HCT116 (cell line): ENCODE measurements around the gene GRIK4. TPM values are rescaled to one million over a fixed set of nuclear protein-coding genes. Genes with fewer than 3 reads are reported as not detected.
"Not testable (repeated sequence)": the region's sequence is repeated elsewhere in the genome, so short reads cannot be mapped to it uniquely, and the experiment has no call there.

Experiments used
- ATAC-seq: fragments of 200-7000 bp; cut with Tn5 transposase; 2 replicates; pipeline ENCODE4 v1.9.1; 2020; ENCODE audit warnings: mild to moderate bottlenecking, moderate library complexity
- BruUV-seq: library from RNA; stranded (reverse); fragments of 400-500 nt; replicated peaks from 2 replicates; lab custom pipeline; 2021; lab: Mats Ljungman, UMichigan
- CTCF ChIA-PET: fragments of 300-600 bp; sonication (Branson Sonifier 250); formaldehyde crosslinking; loops from one replicate; lab custom pipeline; 2021; ENCODE audit warnings: antibody characterized with exemption; lab: Charles Lee
- POLR2A ChIA-PET: fragments of 300-600, 350-600 bp; sonication (Branson Sonifier 250); formaldehyde crosslinking; loops from one replicate; lab custom pipeline; 2021; ENCODE audit warnings: antibody characterized with exemption; lab: Charles Lee
- RAD21 ChIA-PET, 2 experiments: fragments of 300-600 bp; sonication (Branson Sonifier 250); formaldehyde crosslinking; loops; one replicate each; lab custom pipeline; 2023; ENCODE audit warnings: low total read pairs in 2 of 2; ENCODE audit not compliant: uncharacterized antibody in 2 of 2, unreplicated experiment in 2 of 2, low non-redundant PET in 1 of 2; lab: Charles Lee
- DNase-seq: peaks from one replicate; pipeline ENCODE4 v3.0.0-alpha.2; 2010; ENCODE audit warnings: low read depth, low spot score
- H2AFZ ChIP-seq: fragments of 200-600 bp; shearing (Covaris generic), sonication (generic); 2 replicates; pipeline ENCODE4 v1.6.1; 2017; ENCODE audit warnings: low read depth, mixed run types, mixed read lengths, antibody characterized with exemption, low read length; ENCODE audit not compliant: poor library complexity, severe bottlenecking
- H3K27ac ChIP-seq: 2 replicates; pipeline ENCODE4 v1.5.1; 2012; ENCODE audit warnings: low read depth, low read length
- H3K27me3 ChIP-seq: fragments of 200-600 bp; sonication (generic); 2 replicates; pipeline ENCODE4 v1.6.1; 2016; ENCODE audit warnings: mixed run types, low read length, mixed read lengths; ENCODE audit not compliant: insufficient read depth
- H3K36me3 ChIP-seq, 2 experiments: fragments of 200-500 bp in 1 of 2; fragments of 200-600 bp in 1 of 2; sonication (Bioruptor generic) in 1 of 2; sonication (generic) in 1 of 2; 2 replicates each; pipeline versions ENCODE4 v1.5.1 to v1.6.1; 2014 to 2016; ENCODE audit warnings: low read length in 2 of 2, inconsistent platforms in 1 of 2, mixed read lengths in 1 of 2, mixed run types in 1 of 2; ENCODE audit not compliant: insufficient read depth in 2 of 2, control insufficient read depth in 1 of 2
- H3K4me1 ChIP-seq, 2 experiments: fragments of 200-600 bp in 1 of 2; sonication (generic) in 1 of 2; 2 replicates each; pipeline versions ENCODE4 v1.5.1 to v1.6.1; 2012 to 2017; ENCODE audit warnings: low read length in 2 of 2, inconsistent platforms in 1 of 2, mild to moderate bottlenecking in 1 of 2, mixed read lengths in 1 of 2, mixed run types in 1 of 2, moderate library complexity in 1 of 2; ENCODE audit not compliant: insufficient read depth in 2 of 2, control insufficient read depth in 1 of 2
- H3K4me2 ChIP-seq: fragments of 200-600 bp; sonication (generic); 2 replicates; pipeline ENCODE4 v1.6.1; 2017; ENCODE audit warnings: mixed run types, low read length, mixed read lengths
- H3K4me3 ChIP-seq, 2 experiments: fragments of 200-600 bp in 1 of 2; sonication (generic) in 1 of 2; replicated peaks in 1 of 2; 2 replicates each; pipeline ENCODE4 v1.5.1; 2011 to 2016; ENCODE audit warnings: low read length in 2 of 2, control low read depth in 1 of 2, low read depth in 1 of 2, mild to moderate bottlenecking in 1 of 2, mixed read lengths in 1 of 2, mixed run types in 1 of 2
- H3K79me2 ChIP-seq: fragments of 200-600 bp; sonication (generic); 2 replicates; pipeline ENCODE4 v1.6.1; 2017; ENCODE audit warnings: mild to moderate bottlenecking, mixed run types, low read length, moderate library complexity, mixed read lengths; ENCODE audit not compliant: insufficient read depth
- H3K9ac ChIP-seq: fragments of 200-600 bp; sonication (generic); 2 replicates; pipeline ENCODE4 v1.6.1; 2016; ENCODE audit warnings: low read length, mixed read lengths
- H3K9me2 ChIP-seq: fragments of 200-600 bp; sonication (generic), shearing (Covaris generic); 2 replicates; pipeline ENCODE4 v1.6.1; 2017; ENCODE audit warnings: mixed run types, mild to moderate bottlenecking, moderate library complexity; ENCODE audit not compliant: insufficient read depth
- H3K9me3 ChIP-seq, 2 experiments: fragments of 200-500 bp in 1 of 2; fragments of 200-600 bp in 1 of 2; sonication (Bioruptor generic) in 1 of 2; sonication (generic) in 1 of 2; 2 replicates each; pipeline ENCODE4 v1.6.1; 2014 to 2017; ENCODE audit warnings: low read length in 2 of 2, mixed read lengths in 2 of 2, inconsistent platforms in 1 of 2, low read depth in 1 of 2, mild to moderate bottlenecking in 1 of 2, mixed run types in 1 of 2, moderate library complexity in 1 of 2; ENCODE audit not compliant: control insufficient read depth in 1 of 2, insufficient read depth in 1 of 2
- H4K20me1 ChIP-seq: fragments of 200-600 bp; sonication (generic), shearing (Covaris generic); 2 replicates; pipeline ENCODE4 v1.6.1; 2017; ENCODE audit warnings: mixed run types, mild to moderate bottlenecking, moderate library complexity; ENCODE audit not compliant: insufficient read depth
- EGR1 ChIP-seq: IDR thresholded peaks from 2 replicates; pipeline ENCODE4 v1.6.1; 2012; ENCODE audit warnings: low read depth
- ELF1 ChIP-seq: IDR thresholded peaks from 2 replicates; pipeline ENCODE4 v1.6.1; 2012; ENCODE audit warnings: low read depth, borderline replicate concordance
- EZH2 ChIP-seq: fragments of 200-600 bp; sonication (generic); IDR thresholded peaks from 2 replicates; pipeline ENCODE4 v1.6.1; 2017; ENCODE audit warnings: antibody characterized with exemption, mixed run types
- EZH2phosphoT487 ChIP-seq: fragments of 200-600 bp; IDR thresholded peaks from 2 replicates; pipeline ENCODE4 v1.6.1; 2018; ENCODE audit warnings: antibody characterized with exemption, borderline replicate concordance
- JUND ChIP-seq: IDR thresholded peaks from 2 replicates; pipeline ENCODE4 v1.6.1; 2012
- POLR2A ChIP-seq: IDR thresholded peaks from 2 replicates; pipeline ENCODE4 v1.7.0; 2011; ENCODE audit warnings: borderline replicate concordance; ENCODE audit not compliant: insufficient read depth, insufficient read length; ENCODE audit errors: extremely low read depth
- POLR2AphosphoS5 ChIP-seq: IDR thresholded peaks from 2 replicates; pipeline ENCODE4 v1.6.1; 2011; ENCODE audit warnings: mild to moderate bottlenecking, low read depth, low read length, moderate library complexity
- RAD21 ChIP-seq: IDR thresholded peaks from 2 replicates; pipeline ENCODE4 v1.6.1; 2012; ENCODE audit warnings: low read depth, mild to moderate bottlenecking
- SP1 ChIP-seq: IDR thresholded peaks from 2 replicates; pipeline ENCODE4 v1.6.1; 2012; ENCODE audit warnings: low read depth
- TCF7L2 ChIP-seq: IDR thresholded peaks from 2 replicates; pipeline ENCODE4 v1.7.0; 2011; ENCODE audit warnings: borderline replicate concordance, inconsistent platforms; ENCODE audit not compliant: insufficient read depth, insufficient read length; ENCODE audit errors: extremely low read depth
- YY1 ChIP-seq: IDR thresholded peaks from 2 replicates; pipeline ENCODE4 v1.6.1; 2011; ENCODE audit warnings: low read length, low read depth, moderate library complexity, mild to moderate bottlenecking; ENCODE audit not compliant: insufficient replicate concordance; ENCODE audit errors: extremely low read depth
- intact Hi-C: fragments of 100-400 bp; cut with micrococcal nuclease; formaldehyde crosslinking; loops from 2 replicates; pipeline ENCODE4 v1.10.0; 2022
- total RNA-seq: library from RNA; stranded (reverse); gene quantifications from one replicate; pipeline ENCODE4 v1.2.1, GENCODE V29; 2021; ENCODE audit not compliant: unreplicated experiment
- TF ChIP-seq, protein P1 (sequence below): IDR thresholded peaks from 2 replicates; pipeline ENCODE4 v1.6.1; 2012
- TF ChIP-seq, protein P2 (sequence below), 3 experiments: fragments of 200-600 bp in 1 of 3; sonication (generic) in 1 of 3; IDR thresholded peaks in 2 of 3; conservative IDR thresholded peaks in 1 of 3; 2 replicates each; pipeline ENCODE4 v1.5.1; 2012 to 2017; ENCODE audit warnings: low read depth in 2 of 3, low read length in 2 of 3, antibody characterized with exemption in 1 of 3, borderline replicate concordance in 1 of 3, control low read depth in 1 of 3, mild to moderate bottlenecking in 1 of 3, mixed read lengths in 1 of 3, mixed run types in 1 of 3, moderate library complexity in 1 of 3; ENCODE audit not compliant: insufficient read depth in 1 of 3

GRIK4 gene
- total RNA-seq, 1 experiment from 2014 or later, result 0.52 TPM

DNA sequence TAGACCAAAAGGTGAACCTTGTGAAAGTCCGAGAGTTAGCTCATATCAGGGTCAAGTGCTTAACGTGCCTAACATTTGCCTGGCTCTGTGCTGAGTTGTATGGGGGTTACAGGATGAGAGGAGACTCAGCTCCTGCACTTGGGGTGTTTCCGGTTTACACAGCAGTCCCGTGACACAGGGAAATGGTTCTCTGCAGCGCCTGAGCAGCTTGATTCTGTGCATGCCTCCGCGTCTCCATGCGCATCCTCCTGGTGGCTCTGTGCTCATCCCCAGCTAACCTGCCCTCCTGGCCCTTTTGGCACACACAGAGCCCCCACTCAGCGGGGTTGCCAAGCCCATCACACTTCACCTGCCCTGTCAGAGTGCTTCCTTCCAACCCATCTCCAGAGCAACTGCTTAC lies 274.0 kb downstream of the GRIK4 start:
- H3K79me2 ChIP-seq, result no peaks in the 10 kb centered on the region
- BruUV-seq, result no TSS peak
- no peaks in the 10 kb centered on the region for H3K4me1 ChIP-seq
- no peak overlapping the region for H3K4me2 ChIP-seq
- no peaks in the 10 kb centered on the region for H4K20me1 ChIP-seq
- TF ChIP-seq, protein P1, sequence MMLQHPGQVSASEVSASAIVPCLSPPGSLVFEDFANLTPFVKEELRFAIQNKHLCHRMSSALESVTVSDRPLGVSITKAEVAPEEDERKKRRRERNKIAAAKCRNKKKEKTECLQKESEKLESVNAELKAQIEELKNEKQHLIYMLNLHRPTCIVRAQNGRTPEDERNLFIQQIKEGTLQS, result no peak
- no peak for TF ChIP-seq JUND
- no peak for TF ChIP-seq SP1
- TF ChIP-seq ELF1, result no peak
- TF ChIP-seq EZH2, result no peak
- TF ChIP-seq EZH2phosphoT487, result no peak
- no peak for TF ChIP-seq YY1
- no peak for TF ChIP-seq EGR1
- TF ChIP-seq TCF7L2, result no peak
- TF ChIP-seq POLR2A, result no peak
- TF ChIP-seq RAD21, result no peak
- no peaks in the 10 kb centered on the region for H3K9me2 ChIP-seq
- DNase-seq (no peak), ATAC-seq (no peak)
- peaks cover 62% of the 10 kb centered on the region; the same call in 1 of the 2 replicates for H3K27me3 ChIP-seq
- CTCF ChIA-PET, result no interaction called here
- POLR2A ChIA-PET, result no interaction called here
- RAD21 ChIA-PET, result interaction anchor here in 1 of 2 experiments (0.5 kb wide), 1 partner anchor 167 kb away, joined by 3 read pairs; no protein-coding TSS in a partner anchor
- no peak overlapping the region for H2AFZ ChIP-seq
- no peaks in the 10 kb centered on the region for H3K36me3 ChIP-seq
- H3K9ac ChIP-seq, result no peak overlapping the region
- intact Hi-C loops, result no loop called here
- H3K27ac ChIP-seq, result no peak overlapping the region
- no peaks in the 10 kb centered on the region for H3K9me3 ChIP-seq
- H3K4me3 ChIP-seq, result no peak overlapping the region

DNA sequence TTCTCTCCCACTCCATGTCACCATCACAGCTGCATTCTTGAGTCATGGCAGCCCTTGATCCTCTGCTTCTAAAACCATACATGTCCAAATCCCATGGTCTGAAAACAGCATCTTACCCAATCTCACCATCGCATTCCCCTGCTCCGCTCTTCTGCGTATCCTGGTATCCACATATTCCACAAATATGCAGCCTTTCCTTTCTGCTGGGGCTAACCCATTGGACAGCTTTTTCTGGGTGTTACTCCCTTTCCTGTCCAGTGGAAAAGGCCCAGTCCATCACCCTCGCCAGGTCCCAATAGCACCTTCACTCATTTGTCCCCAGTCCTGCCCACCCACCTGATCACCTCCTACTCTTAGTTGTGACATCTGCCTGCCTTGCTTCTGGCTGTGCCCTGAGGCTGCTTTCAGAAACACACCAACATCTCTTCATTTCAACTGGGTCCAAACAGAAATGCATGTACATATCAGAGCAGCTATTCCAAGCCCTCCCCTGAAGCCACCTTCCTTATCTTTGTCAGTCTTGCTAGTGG lies 274.7 kb downstream of the GRIK4 start:
- BruUV-seq, result no TSS peak
- intact Hi-C loops, result no loop called here
- Histone ChIP-seq H2AFZ (no peak overlapping the region), H3K9ac (no peak overlapping the region), H3K4me3 (no peak overlapping the region), H3K4me1 (no peaks in the 10 kb centered on the region), H3K4me2 (no peak overlapping the region), H4K20me1 (no peaks in the 10 kb centered on the region), H3K79me2 (no peaks in the 10 kb centered on the region), H3K27me3 (peaks cover 69% of the 10 kb centered on the region; the same call in 1 of the 2 replicates), H3K27ac (no peak overlapping the region), H3K36me3 (no peaks in the 10 kb centered on the region), H3K9me2 (no peaks in the 10 kb centered on the region), H3K9me3 (no peaks in the 10 kb centered on the region)
- CTCF ChIA-PET, result no interaction called here
- RAD21 ChIA-PET, result no interaction called here
- ATAC-seq (no peak), DNase-seq (no peak)
- TF ChIP-seq, protein P2, sequence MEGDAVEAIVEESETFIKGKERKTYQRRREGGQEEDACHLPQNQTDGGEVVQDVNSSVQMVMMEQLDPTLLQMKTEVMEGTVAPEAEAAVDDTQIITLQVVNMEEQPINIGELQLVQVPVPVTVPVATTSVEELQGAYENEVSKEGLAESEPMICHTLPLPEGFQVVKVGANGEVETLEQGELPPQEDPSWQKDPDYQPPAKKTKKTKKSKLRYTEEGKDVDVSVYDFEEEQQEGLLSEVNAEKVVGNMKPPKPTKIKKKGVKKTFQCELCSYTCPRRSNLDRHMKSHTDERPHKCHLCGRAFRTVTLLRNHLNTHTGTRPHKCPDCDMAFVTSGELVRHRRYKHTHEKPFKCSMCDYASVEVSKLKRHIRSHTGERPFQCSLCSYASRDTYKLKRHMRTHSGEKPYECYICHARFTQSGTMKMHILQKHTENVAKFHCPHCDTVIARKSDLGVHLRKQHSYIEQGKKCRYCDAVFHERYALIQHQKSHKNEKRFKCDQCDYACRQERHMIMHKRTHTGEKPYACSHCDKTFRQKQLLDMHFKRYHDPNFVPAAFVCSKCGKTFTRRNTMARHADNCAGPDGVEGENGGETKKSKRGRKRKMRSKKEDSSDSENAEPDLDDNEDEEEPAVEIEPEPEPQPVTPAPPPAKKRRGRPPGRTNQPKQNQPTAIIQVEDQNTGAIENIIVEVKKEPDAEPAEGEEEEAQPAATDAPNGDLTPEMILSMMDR (IDR thresholded peaks at IDR 0.05 in 2 of 3, conservative IDR thresholded peaks at IDR 0.05 in 1 of 3; ENCODE audit: borderline replicate concordance in 1 of 3, insufficient read depth in 1 of 3, low read depth in 2 of 3, low read length in 2 of 3), result no peak
- TF ChIP-seq EZH2 (no peak), POLR2AphosphoS5 (no peak)
- POLR2A ChIA-PET, result no interaction called here

- H3K79me2 ChIP-seq, H3K4me2 ChIP-seq, H3K4me3 ChIP-seq, H3K9me3 ChIP-seq, RAD21 ChIA-PET, POLR2A ChIA-PET, H3K9me2 ChIP-seq, H3K36me3 ChIP-seq, H4K20me1 ChIP-seq, H3K9ac ChIP-seq, intact Hi-C loops, DNase-seq, H2AFZ ChIP-seq, ATAC-seq, H3K27ac ChIP-seq, H3K4me1 ChIP-seq, CTCF ChIA-PET, BruUV-seq: not testable (repeated sequence)
- H3K27me3 ChIP-seq, result peaks cover 78% of the 10 kb centered on the region
Observed at GRCh38 chr11:120787224-120787623, 275.7 kb downstream of the GRIK4 start.
